ENCODE measurements around the gene PNLIP. TPM values are rescaled to one million over a fixed set of nuclear protein-coding genes. Genes with fewer than 3 reads are reported as not detected.
A peak's percentile ranks its signal among the peaks of the same experiment; 100 is the strongest.

Gene PNLIP
- not detected in 2 replicates for total RNA-seq

DNA sequence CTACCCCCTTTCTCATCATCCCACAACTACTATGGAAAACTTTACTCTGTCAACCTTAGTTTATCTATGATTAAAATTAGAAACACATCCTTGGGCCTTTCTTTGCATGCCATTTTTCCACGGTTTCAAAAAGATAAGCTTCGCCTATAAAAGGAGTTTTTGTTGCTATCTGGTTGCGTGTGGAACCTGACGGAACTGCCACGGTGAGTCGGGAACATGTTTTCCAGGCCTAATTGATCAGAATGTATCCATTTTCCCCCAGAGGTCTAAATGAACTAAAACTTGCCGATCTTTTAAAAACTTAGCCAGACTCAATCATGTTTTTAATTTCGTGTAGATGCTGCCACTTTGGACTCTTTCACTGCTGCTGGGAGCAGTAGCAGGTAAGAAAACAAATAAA lies at the start of gene PNLIP:
Gene PNLIP (plus strand): TSS at position 176 of the 400 bp plus-strand sequence. CDS start 162 bp downstream, at position 338.
- DNase-seq (ENCODE audit: low read depth in 2 of 2) = no peak

DNA sequence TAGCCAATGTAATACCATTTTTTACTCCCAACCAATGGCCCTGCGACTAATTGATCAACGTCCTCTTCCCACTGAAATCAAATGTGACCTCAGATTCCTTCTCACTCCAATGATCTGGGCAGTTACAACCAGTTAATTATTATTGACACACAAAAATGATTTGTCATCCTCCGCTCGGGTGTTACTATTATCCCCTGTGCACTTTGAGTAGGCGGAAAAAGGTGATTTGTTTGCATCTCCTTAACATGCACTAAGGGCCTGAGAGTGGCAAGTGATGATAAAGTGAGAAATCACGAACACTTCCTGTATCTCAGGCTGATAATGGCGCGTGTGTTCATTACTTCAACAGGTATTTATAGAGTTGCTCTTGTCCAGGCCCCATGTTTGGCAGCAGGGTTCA lies 40.9 kb upstream of the PNLIP start:
- DNase-seq (ENCODE audit: low read depth in 2 of 2) = no peak

- DNase-seq (ENCODE audit: low read depth in 2 of 2) = no peak
Measured at GRCh38 chr10:116510565-116510964, 35.2 kb upstream of the PNLIP start.

- DNase-seq (ENCODE audit: low read depth in 2 of 2) = no peak
Measured at GRCh38 chr10:116511365-116511764, 34.4 kb upstream of the PNLIP start.

DNA sequence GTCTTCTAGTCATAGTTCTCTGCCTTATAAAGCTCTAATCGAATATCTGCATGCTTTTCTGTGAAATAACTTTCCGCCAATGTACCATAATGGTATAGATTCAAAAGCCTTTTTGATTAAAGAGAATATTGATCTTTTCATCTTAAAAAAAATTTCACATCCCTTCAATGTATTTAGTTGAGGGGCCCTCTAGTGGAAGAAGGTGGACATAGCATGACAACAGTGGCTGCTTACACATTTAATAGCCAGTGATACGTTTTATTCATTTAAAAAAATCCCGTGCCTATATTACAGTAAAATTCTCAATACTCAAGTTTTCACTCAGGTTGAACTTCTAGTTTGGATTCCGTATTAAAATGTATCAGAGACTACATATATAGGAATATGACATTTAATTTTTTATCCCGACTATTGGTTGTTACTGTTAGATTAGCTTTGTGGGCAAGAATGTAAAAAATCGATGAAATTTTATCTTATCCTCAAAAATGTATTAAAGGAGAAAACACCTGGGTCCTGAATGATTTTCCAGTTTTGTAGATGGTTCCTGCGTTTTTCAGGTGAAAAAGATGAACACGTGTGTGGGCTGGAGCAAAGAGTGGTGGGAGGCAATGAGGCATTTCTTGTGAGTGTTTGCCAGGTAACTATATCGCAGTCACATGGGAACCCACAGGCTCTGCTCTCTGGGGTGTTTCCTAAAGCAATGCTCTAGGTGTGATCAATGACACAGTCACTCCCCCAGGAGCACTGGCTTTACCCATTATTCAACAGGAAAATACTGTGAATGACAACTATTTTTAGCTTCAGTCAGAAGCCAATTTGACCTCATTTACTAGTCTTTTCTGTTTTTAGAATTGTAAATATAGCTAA lies 24.1 kb upstream of the PNLIP start:
- DNase-seq (ENCODE audit: low read depth in 2 of 2) = peak; percentile 20 to 52

DNA sequence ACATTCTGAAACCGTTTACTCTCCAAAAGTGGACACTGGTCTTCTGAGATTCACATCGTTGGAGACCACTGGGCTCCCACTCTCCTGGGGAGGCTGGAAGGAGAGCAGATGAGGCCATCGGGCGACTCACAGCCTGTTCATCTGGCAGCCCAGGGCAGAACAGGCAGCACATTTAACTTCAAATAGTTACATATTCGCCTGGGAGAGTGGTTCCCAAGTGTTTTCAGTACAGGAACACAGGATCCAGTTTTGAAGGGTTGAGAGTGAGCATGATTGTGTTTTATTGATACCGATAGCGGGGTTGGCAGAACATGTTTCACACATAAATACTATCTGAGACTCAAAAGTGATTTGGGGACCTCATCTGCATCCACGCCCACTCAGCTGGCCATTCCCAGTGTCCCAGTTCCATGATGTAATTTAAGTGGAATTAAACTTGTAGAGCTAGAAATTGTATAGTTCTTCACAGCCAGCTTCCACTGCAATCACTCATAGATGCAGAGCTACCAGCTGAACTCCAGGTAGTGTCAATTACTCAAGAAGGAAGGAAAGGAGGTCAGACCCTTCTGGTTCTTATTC lies 22.8 kb upstream of the PNLIP start:
- no peak for DNase-seq (ENCODE audit: low read depth in 2 of 2)

DNA sequence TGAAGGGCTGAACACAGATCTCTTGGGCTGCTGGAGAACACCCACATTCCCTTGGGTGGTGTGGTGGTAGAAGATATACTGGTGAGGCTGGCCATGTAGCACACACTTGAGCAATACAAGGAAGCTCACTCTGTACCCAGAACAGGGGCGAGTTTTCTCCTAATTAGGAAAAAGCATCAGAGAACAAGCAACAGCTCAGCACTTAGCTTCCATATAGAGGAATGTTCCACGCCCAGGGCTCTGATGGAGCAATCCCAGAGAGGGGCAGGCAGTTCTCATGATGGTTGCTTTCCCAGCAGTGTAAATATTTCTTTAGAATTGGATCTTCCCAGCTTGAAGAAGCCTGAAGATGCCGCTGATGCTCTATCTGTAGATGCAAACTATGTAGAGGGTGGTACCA lies 21.0 kb upstream of the PNLIP start:
- no peak for DNase-seq (ENCODE audit: low read depth in 2 of 2)

GRCh38 chr10:116526219-116526618 lies 19.5 kb upstream of the PNLIP start:
- no peak for DNase-seq (ENCODE audit: low read depth in 2 of 2)

- no peak for DNase-seq (ENCODE audit: low read depth in 2 of 2)
Measured at GRCh38 chr10:116536810-116537209, 8.9 kb upstream of the PNLIP start.

DNA sequence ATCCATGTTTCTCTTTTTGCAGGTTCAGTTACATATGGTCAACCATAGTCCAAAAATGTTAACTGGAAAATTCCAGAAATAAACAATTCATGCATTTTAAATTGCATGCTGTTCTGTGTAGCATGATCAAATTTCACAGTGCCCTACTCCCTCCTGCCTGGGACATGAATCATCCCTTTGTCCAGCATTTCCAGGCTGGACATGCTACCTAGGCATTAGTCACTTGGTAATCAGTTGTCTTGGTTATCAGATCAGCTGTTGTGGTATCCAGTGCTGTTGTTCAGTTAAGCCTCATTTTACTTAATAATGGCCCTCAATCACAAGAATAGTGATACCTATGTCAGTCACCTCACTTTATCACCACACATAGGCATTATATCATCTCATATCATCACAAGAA lies 7.3 kb upstream of the PNLIP start:
- DNase-seq (ENCODE audit: low read depth in 2 of 2) = no peak

GRCh38 chr10:116538992-116539391 lies 6.7 kb upstream of the PNLIP start:
- no peak for DNase-seq (ENCODE audit: low read depth in 2 of 2)

DNA sequence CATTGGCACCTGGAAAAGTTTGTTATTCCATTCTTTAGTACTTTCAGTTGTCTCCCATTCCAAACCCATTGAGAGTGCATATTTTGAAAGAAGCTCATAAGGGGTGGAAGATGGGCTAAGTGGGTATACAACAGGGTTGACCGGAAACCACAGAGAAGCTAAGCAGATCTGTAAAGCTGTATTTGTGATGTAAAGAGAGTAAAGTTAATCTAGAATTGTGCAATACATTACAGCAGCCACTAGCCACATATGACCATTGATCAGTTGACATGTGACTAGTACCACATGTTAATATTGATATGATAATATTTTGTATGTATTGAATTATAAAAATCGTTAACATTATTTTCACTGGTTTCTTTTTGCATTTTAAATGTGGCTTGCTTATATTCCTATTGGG lies 4.9 kb upstream of the PNLIP start:
- no peak for DNase-seq (ENCODE audit: low read depth in 2 of 2)

- DNase-seq (ENCODE audit: low read depth in 2 of 2) = no peak
Measured at GRCh38 chr10:116542007-116542677, 3.6 kb upstream of the PNLIP start.

DNA sequence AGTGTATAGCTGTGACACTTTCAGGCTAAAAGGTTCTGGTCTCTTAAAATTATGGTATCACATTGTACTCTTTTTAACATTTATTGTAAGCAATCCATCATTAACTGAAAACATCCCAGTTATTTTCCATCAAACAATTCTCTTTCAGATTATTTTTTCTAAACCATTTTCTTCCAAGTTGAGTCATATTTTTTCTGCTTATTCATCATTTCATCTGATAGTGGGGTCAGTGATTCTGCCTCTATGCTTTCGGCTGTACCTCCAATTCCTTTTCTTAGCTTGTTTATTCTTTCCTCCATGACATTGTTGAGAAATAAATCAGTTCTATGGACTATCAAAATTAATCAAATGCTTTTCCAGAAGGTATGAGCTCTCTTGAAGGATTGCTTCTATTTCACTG lies 609 bp upstream of the PNLIP start:
- DNase-seq (ENCODE audit: low read depth in 2 of 2) = no peak

- DNase-seq (ENCODE audit: low read depth in 2 of 2) = no peak
Measured at GRCh38 chr10:116548301-116548700, 2.6 kb downstream of the PNLIP start.

- DNase-seq (ENCODE audit: low read depth in 2 of 2) = no peak
Measured at GRCh38 chr10:116553378-116553980, 7.7 kb downstream of the PNLIP start.

DNA sequence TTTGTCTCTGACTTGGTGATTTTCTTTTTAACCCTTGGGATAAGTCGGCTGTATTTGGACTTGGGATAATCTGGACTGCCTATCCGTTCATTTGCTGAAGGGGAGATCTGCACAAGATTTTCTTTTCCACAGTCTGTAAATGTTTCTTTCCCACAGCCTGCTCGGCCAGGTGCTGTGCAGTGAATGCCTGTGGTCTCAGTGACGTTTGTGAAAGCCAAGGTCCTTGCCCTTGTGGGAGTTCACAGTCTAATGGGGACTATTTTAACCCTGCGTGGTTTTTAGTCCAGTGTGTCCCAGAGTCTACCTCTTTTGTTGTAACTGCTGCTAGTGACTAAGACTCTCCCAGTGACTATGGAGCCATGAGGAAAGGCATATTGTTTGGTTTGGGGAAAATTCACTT lies 8.9 kb downstream of the PNLIP start:
- no peak for DNase-seq (ENCODE audit: low read depth in 2 of 2)

GRCh38 chr10:116555880-116556279 lies 10.1 kb downstream of the PNLIP start:
- DNase-seq (ENCODE audit: low read depth in 2 of 2) = no peak

DNA sequence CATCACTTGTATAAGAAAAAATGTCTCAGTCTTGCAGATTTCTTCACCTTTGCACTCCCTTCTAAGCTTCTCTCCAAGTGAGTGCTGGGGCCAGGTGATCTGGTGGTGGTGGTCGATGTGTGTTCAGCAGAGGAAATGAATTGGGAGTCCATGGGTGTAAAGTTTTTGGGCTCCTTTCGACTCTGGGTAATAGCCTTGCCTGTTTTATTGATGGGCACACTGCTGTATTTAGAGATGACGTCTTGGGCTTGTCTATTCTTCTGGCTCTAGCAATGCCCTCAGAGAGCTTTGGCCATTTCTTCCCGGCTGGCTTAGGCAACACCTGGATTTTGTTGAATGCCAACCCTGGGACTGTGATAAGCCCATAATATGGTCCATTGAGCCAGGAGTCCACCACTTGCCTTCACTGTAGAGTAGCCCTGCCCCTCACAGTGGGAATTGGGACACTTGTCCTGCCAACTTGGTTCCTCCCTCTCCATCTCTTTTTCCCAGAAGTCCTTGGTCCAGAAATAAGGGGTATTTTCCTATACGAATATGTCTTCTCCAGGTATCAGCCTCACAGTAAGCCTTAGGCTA lies 11.7 kb downstream of the PNLIP start:
- DNase-seq (ENCODE audit: low read depth in 2 of 2) = no peak

DNA sequence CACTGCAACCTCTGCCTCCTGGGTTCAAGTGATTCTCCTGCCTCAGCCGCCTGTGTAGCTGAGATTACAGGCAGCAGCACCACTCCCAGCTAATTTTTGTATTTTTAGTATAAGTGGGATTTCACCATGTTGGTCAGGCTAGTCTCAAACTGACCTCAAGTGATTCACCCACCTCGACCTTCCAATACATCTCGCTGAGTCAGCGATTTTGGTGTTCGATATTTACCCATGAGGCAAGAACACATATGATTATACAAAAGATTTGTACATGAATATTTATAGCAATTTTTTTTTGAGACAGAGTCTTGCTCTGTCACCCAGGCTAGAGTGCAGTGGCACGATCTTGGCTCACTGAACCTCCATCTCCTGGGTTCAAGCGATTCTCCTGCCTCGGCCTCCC lies 19.8 kb downstream of the PNLIP start:
- no peak for DNase-seq (ENCODE audit: low read depth in 2 of 2)

DNA sequence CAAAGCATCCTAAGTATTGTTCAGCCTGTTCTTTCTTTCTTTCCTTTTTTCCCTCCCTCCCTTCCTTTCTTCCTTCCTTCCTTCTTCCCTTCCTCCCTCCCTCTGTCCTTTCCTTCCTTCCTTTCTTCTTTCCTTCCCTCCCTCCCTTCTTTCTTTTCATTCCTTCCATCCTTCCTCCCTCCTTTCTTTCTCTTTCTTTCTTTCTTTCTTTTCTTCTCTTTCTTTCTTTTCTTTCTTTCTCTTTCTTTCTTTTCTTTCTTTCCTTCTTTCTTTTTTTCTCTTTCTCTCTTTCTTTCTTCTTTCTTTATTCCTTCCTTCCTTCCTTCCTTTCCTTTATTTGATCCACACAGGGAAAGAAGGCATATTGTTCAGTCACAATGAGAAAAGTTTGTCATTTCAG lies 21.2 kb downstream of the PNLIP start:
- no peak for DNase-seq (ENCODE audit: low read depth in 2 of 2)

GRCh38 chr10:116567335-116567734 lies 21.6 kb downstream of the PNLIP start:
- no peak for DNase-seq (ENCODE audit: low read depth in 2 of 2)

All from dermis microvascular lymphatic vessel endothelial cell (primary cell).